CD4-positive, alpha-beta T cell (primary cell): ENCODE measurements around the gene ARID1B. TPM values are rescaled to one million over a fixed set of nuclear protein-coding genes. Genes with fewer than 3 reads are reported as not detected.

Experiments
- ATAC-seq: fragments of 200-7000 bp; cut with Tn5 transposase; one replicate; pipeline ENCODE4 v1.10.0; 2022; ENCODE audit warnings: mild to moderate bottlenecking; ENCODE audit not compliant: poor library complexity
- CTCF ChIA-PET: fragments of 350-600 bp; sonication (Branson Sonifier 250); formaldehyde crosslinking; loops from one replicate; lab custom pipeline; 2021; ENCODE audit warnings: antibody characterized with exemption, inconsistent platforms; lab: Charles Lee
- POLR2A ChIA-PET: fragments of 350-600 bp; sonication (Branson Sonifier 250); formaldehyde crosslinking; loops from one replicate; lab custom pipeline; 2021; ENCODE audit warnings: antibody characterized with exemption, inconsistent platforms; lab: Charles Lee
- DNase-seq, 14 experiments: peaks; one replicate each; pipeline ENCODE4 v3.0.0-alpha.2; 2013 to 2020; ENCODE audit warnings: mixed read lengths in 2 of 14
- H3K27ac ChIP-seq, 2 donors: one replicate each; pipeline versions ENCODE4 v1.5.1 to v1.7.0; 2013; ENCODE audit warnings: low read length in 2 of 2, low read depth in 1 of 2, mild to moderate bottlenecking in 1 of 2
- H3K27me3 ChIP-seq, 2 experiments: 1 replicate in 1 of 2; 2 replicates in 1 of 2; pipeline versions ENCODE4 v1.6.1 to v1.7.0; 2013; ENCODE audit warnings: low read length in 2 of 2, control low read depth in 1 of 2, mild to moderate bottlenecking in 1 of 2, moderate library complexity in 1 of 2; ENCODE audit not compliant: insufficient read depth in 2 of 2, control insufficient read depth in 1 of 2
- H3K36me3 ChIP-seq: one replicate; pipeline ENCODE4 v1.6.1; 2013; ENCODE audit warnings: low read length, control low read depth; ENCODE audit not compliant: insufficient read depth
- H3K4me1 ChIP-seq: one replicate; pipeline ENCODE4 v1.6.1; 2013; ENCODE audit warnings: low read length, control low read depth; ENCODE audit not compliant: insufficient read depth
- H3K4me3 ChIP-seq: one replicate; pipeline ENCODE4 v1.5.1; 2013; ENCODE audit warnings: mild to moderate bottlenecking, low read length, moderate library complexity
- H3K9me3 ChIP-seq, 2 experiments: 1 replicate in 1 of 2; 2 replicates in 1 of 2; pipeline versions ENCODE4 v1.6.1 to v1.7.0; 2013; ENCODE audit warnings: low read length in 2 of 2, mild to moderate bottlenecking in 2 of 2, control low read depth in 1 of 2, moderate library complexity in 1 of 2; ENCODE audit not compliant: control insufficient read depth in 1 of 2, insufficient read depth in 1 of 2
- H3K27ac Mint-ChIP-seq: one replicate; pipeline ENCODE4 v1.8.0; 2020; ENCODE audit warnings: mixed read lengths
- H3K27me3 Mint-ChIP-seq: one replicate; pipeline ENCODE4 v1.8.0; 2021; ENCODE audit warnings: mixed read lengths
- H3K36me3 Mint-ChIP-seq: one replicate; pipeline ENCODE4 v1.8.0; 2021; ENCODE audit warnings: low read depth, mixed read lengths
- H3K4me1 Mint-ChIP-seq: one replicate; pipeline ENCODE4 v1.8.0; 2021; ENCODE audit warnings: low read depth, mixed read lengths
- H3K4me3 Mint-ChIP-seq: one replicate; pipeline ENCODE4 v1.8.0; 2020; ENCODE audit warnings: mild to moderate bottlenecking, mixed read lengths
- H3K9me3 Mint-ChIP-seq: one replicate; pipeline ENCODE4 v1.8.0; 2020; ENCODE audit warnings: mixed read lengths
- intact Hi-C, 2 experiments: fragments of 100-400 bp; cut with DNase I in 1 of 2; cut with micrococcal nuclease in 1 of 2; formaldehyde crosslinking; loops; one replicate each; pipeline versions ENCODE4 v1.15.1 to v1.9.0; 2023 to 2025; cut with DNase I, micrococcal nuclease
- total RNA-seq, 174 experiments: library from RNA in 2 of 174; stranded (reverse) in 2 of 174; gene quantifications; one replicate each; pipeline ENCODE4 v1.2.3 and lab custom pipeline; 2021 to 2026
- TF ChIP-seq, protein P1 (sequence below): fragments of 200-600 bp; IDR thresholded peaks from one replicate; pipeline ENCODE4 v1.8.0; 2022; ENCODE audit warnings: antibody characterized with exemption, mild to moderate bottlenecking

The ARID1B gene
- total RNA-seq, 2 experiments from 2014 or later = 120 to 125 TPM

DNA sequence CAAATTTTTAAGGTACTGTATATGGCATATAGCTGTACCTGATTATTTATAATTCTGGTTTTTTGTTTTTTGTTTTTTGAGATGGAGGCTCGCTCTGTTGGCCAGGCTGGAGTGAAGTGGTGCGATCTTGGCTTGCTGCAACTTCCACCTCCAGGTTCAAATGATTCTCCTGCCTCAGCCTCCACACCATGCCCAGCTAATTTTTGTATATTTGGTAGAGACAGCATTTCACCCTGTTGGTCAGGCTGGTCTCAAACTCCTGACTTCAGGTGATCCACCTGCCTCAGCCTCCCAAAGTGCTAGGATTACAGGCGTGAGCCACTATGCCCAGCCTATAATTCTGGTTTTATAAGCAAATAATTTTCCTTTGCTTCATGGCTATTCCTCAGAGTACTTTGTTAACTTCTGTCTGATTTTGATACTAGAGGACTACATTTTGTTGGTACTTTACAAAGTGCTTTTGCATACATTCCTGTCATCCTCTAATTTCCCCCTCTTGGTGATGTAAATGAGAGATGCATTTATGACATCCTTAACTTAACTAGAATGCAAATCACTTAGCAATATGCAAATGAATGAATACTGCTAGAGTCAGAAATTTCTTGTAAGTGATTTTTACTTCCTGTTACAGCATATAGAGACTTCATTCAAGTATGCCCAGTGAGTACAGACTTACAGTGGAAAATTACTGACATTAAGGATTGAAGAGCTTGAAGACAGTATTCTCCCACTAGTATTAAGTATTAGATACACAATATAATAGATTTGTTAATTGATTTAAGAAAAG lies 35.7 kb upstream of the ARID1B start:
- Histone ChIP-seq H3K36me3 (no peaks in the 10 kb centered on the region), H3K4me3 (no peak overlapping the region), H3K4me1 (no peaks in the 10 kb centered on the region), H3K27ac (no peak overlapping the region), H3K27me3 (no peaks in the 10 kb centered on the region), H3K9me3 (peaks cover 0 to 7% of the 10 kb centered on the region in 2 experiments)
- ChIA-PET CTCF (no interaction called here), POLR2A (no interaction called here)
- H3K27ac Mint-ChIP-seq = no peak overlapping the region
- intact Hi-C loops = no loop called here
- DNase-seq (no peak), ATAC-seq (no peak)
- H3K27me3 Mint-ChIP-seq = no peaks in the 10 kb centered on the region
- TF ChIP-seq, protein P1, sequence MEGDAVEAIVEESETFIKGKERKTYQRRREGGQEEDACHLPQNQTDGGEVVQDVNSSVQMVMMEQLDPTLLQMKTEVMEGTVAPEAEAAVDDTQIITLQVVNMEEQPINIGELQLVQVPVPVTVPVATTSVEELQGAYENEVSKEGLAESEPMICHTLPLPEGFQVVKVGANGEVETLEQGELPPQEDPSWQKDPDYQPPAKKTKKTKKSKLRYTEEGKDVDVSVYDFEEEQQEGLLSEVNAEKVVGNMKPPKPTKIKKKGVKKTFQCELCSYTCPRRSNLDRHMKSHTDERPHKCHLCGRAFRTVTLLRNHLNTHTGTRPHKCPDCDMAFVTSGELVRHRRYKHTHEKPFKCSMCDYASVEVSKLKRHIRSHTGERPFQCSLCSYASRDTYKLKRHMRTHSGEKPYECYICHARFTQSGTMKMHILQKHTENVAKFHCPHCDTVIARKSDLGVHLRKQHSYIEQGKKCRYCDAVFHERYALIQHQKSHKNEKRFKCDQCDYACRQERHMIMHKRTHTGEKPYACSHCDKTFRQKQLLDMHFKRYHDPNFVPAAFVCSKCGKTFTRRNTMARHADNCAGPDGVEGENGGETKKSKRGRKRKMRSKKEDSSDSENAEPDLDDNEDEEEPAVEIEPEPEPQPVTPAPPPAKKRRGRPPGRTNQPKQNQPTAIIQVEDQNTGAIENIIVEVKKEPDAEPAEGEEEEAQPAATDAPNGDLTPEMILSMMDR = no peak
- no peaks in the 10 kb centered on the region for H3K4me1 Mint-ChIP-seq
- H3K4me3 Mint-ChIP-seq = no peak overlapping the region
- peaks cover 6% of the 10 kb centered on the region for H3K9me3 Mint-ChIP-seq
- no peaks in the 10 kb centered on the region for H3K36me3 Mint-ChIP-seq

DNA sequence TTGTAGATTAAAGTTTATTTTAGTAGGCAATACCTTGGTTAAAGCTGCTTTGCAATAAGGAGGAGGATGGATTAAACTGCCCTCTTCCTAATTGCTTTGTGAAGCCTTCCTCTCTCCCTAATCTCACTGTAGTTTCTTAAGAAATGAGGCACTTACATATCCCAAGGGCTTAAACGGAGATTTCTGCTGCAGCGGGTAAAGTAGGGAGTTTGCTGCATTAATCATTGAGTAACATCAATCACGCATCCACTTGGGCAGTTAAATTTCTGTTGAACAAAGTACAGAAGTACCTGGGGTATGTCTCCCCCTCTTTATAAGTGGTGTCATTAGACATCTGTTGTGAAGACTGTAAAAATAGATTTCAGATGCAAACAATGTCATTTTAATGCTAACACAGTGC lies 29.5 kb upstream of the ARID1B start:
- POLR2A ChIA-PET = no interaction called here
- no peak for ATAC-seq
- H3K36me3 Mint-ChIP-seq = no peaks in the 10 kb centered on the region

DNA sequence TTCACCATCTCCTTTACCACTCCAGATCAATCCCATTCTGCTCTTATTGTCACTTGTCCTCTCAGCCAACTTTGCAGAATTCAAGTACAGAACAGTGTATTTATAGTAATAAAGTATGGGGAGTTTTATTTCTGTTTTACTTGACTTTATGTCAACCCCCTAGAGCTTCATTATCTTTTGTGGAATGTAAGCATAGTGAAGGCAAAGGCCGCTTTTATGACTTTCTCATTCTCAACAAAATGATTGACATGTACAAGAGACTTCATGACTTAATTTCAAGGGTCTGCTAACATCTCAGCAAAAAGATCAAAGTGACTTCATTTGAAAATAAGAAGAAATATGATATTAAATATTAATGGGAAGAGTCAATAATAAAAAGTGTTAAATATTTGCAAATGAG lies 28.7 kb upstream of the ARID1B start:
- Histone ChIP-seq H3K9me3 (no peaks in the 10 kb centered on the region), H3K27me3 (no peaks in the 10 kb centered on the region), H3K27ac (no peak overlapping the region), H3K4me3 (no peak overlapping the region), H3K36me3 (no peaks in the 10 kb centered on the region), H3K4me1 (no peaks in the 10 kb centered on the region)
- Mint-ChIP-seq H3K9me3 (no peaks in the 10 kb centered on the region), H3K4me1 (no peaks in the 10 kb centered on the region), H3K27me3 (no peaks in the 10 kb centered on the region), H3K4me3 (no peak overlapping the region), H3K36me3 (no peaks in the 10 kb centered on the region), H3K27ac (no peak overlapping the region)
- ATAC-seq = no peak
- ChIA-PET CTCF (no interaction called here), POLR2A (interaction anchor here (0.6 kb wide), 1 partner anchor 550 kb away, joined by 3 read pairs; no protein-coding TSS in a partner anchor)
- intact Hi-C loops = no loop called here
- DNase-seq = no peak
- TF ChIP-seq, protein P1 = no peak

More for the DNA sequence above, 29.5 kb upstream of the ARID1B start:
- H3K4me3 Mint-ChIP-seq = no peak overlapping the region
- intact Hi-C loops = no loop called here
- no peak overlapping the region for H3K27ac Mint-ChIP-seq
- Histone ChIP-seq H3K4me3 (no peak overlapping the region), H3K27me3 (no peaks in the 10 kb centered on the region), H3K9me3 (no peaks in the 10 kb centered on the region), H3K4me1 (no peaks in the 10 kb centered on the region), H3K27ac (no peak overlapping the region), H3K36me3 (no peaks in the 10 kb centered on the region)
- H3K4me1 Mint-ChIP-seq = no peaks in the 10 kb centered on the region
- TF ChIP-seq, protein P1 = no peak
- H3K9me3 Mint-ChIP-seq = no peaks in the 10 kb centered on the region
- no peaks in the 10 kb centered on the region for H3K27me3 Mint-ChIP-seq
- CTCF ChIA-PET = no interaction called here
- no peak for DNase-seq
